GM21576 (cell line): ENCODE data around the gene TRAF4.
A peak's percentile ranks its signal among the peaks of the same experiment; 100 is the strongest.

Experiments used
- ATAC-seq: cut with Tn5 transposase; IDR thresholded peaks from one replicate; pipeline ENCODE4 v1.9.1; 2021; ENCODE audit warnings: mild to moderate bottlenecking, moderate library complexity; ENCODE audit not compliant: unreplicated experiment

Gene TRAF4

GRCh38 chr17:28743243-28744103, at the start of gene TRAF4:
Gene TRAF4, plus strand, starts transcription at chr17:28744011. Its CDS starts 102 bp downstream, at chr17:28744113.
- ATAC-seq: peak; percentile 64

DNA sequence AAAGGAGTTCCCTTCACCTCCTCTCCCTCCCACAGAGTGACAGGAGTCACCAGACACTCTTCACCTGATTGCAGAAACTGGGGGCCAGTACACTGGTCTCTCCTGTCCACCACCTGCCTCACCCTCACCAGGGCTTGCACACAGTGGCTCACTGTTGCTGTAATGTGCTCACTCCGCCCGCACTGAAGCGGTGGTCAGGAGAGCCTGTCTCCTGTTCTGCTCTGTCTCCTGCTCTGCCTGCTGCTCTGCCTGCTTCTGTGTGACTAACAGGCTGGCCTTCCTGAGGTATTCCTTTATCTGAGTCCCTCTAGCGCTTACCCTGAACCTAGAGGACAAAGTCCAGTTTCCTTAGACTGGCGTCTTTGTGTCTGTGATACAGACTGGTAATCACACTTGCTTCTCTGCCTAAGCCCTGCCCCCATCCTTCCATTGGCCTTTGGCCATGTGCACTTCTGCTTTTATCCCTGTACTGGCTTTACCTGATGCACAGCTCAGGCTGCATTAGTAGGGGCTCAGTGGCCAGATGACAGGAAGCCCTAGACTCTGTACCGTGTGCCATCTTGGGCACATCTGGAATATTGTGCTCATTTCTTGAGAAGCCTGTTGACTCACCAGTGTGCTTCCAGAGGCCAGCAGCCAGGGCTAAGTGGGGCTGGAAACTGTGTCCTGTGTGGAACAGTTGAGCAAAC, 45.4 kb upstream of the TRAF4 start:
- no peak for ATAC-seq

GRCh38 chr17:28700278-28700677, 43.5 kb upstream of the TRAF4 start:
- no peak for ATAC-seq

DNA sequence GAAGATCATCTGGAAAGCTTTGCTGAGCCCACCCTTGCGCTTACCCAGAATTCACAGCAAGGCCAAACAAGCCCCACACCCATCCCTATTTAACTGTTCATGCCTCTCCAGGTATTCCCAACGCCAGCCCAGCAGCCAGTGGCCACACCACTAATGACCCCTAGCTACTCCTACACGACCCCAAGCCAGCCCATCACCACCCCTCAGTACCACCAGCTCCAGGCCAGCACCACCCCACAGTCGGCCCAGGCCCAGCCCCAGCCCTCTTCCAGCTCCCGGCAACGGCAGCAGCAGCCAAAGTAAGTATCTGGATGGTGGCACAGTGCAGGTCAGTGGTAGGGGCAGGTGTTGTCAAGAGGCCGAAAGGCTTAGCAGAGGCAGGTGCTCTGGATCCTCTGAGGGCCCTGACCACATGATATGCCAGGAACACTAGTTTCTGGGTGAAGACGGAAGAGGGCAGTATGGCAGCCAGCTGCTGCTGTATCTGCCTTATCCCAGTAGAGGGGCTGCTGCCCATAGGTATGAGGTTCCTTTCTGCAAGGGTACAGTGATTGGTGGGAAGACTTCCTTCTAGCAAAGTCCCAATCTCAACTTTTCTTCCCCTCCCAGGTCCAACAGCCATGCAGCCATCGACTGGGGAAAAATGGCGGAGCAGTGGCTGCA, 42.9 kb upstream of the TRAF4 start:
- ATAC-seq: no peak

- ATAC-seq: no peak
These were observed 41.6 kb upstream of the TRAF4 start for GRCh38 chr17:28702026-28702751.

DNA sequence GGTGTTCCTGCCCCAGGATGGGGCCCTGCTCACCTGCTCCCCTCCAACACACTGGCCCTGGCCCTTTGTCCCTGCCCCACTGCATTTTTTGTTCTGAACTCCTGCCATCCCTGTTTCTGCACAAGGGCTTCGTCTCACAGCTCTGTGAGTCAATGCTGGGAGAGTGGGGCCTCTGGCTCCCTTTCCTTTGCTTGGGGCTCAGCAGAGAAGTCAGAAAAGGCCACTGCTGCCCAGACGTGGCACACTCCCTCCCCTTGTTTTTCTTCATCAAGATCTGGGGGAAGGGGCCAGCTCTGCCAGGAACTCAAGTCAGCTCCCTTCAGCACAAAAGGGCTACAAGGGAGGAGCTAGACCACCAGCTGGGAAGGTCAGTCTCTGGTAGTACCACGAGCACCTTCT, 41.1 kb upstream of the TRAF4 start:
- no peak for ATAC-seq

- ATAC-seq: no peak
These were observed 40.1 kb upstream of the TRAF4 start for GRCh38 chr17:28703552-28704218.

- no peak for ATAC-seq
These were observed 39.5 kb upstream of the TRAF4 start for GRCh38 chr17:28704219-28704858.

DNA sequence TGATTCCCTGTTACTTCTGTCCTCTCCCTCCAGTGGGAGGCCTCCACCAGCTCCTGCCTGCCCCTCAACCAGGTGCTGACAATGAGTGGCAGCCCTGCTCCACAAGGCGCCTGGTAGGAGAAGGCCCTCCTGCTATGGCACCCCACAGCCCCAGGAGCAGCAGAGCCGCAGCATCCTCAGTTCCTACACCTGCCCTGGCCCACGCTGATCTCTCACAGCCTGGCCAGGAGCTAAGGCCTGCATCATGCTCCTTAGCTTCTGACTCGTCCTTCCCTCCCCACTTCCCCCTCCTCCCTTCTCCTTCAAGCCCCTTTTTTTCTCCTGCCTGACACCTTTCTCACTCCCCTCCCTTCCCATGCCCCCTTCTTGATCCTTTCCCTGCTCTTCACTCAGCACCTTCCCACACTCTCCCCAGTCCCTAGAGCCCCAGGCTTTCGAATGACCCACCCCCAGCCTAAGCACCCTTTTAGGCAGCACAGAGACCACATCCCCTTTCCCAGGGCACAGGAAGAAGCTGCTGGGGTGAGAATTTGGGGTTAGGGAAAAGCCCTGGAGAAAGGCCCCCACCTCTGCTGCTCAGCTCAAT, 38.6 kb upstream of the TRAF4 start:
- ATAC-seq: no peak

DNA sequence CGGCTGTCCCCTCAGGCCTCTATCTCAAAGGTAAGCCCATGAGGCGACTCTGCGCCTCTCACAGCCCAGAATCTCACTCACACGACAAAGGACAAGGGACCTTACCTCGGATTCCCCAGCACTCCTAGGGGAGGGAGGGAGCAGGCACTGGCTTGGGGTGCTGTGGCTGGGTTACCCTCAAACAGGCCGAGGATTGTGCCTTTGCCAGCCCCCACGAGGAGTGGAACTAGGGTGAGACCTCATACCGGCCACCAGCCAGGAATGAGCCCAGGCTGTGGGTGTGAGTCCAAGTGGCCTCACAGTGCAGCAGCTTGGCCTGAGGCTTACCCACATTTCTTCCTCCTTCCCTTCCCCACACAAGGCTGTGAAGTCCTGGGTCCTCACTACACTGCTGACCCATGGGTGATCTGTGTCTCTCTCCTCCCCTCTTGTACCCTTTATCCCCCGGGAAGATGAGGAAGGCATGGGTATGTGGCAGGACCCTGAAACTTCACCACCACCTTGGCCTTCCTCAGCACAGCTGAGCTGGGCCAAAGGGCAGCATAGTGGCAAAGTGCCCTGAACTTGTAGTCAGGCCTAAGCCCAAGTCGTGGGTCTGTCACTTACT, 38.0 kb upstream of the TRAF4 start:
- ATAC-seq: no peak

- ATAC-seq: no peak
These were observed 37.1 kb upstream of the TRAF4 start for GRCh38 chr17:28706471-28707338.

DNA sequence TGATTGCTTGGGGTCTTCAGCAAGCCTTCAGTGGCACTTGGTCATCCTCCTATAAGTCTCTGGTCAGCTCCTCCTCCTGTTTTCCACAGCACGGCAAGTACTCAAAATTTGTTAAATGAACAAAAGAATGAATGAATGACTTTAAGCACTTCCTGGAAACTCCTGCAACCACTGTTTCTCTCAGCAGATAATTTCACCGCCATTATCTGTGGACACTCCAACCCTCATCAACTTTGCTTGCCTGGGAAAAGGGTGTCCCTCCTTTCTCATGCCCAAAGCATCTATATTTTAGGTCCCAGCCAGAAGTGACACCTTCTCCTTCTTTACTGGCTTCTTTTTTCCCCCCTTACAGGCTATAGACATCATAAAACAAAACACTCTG, 36.5 kb upstream of the TRAF4 start:
- ATAC-seq: no peak

DNA sequence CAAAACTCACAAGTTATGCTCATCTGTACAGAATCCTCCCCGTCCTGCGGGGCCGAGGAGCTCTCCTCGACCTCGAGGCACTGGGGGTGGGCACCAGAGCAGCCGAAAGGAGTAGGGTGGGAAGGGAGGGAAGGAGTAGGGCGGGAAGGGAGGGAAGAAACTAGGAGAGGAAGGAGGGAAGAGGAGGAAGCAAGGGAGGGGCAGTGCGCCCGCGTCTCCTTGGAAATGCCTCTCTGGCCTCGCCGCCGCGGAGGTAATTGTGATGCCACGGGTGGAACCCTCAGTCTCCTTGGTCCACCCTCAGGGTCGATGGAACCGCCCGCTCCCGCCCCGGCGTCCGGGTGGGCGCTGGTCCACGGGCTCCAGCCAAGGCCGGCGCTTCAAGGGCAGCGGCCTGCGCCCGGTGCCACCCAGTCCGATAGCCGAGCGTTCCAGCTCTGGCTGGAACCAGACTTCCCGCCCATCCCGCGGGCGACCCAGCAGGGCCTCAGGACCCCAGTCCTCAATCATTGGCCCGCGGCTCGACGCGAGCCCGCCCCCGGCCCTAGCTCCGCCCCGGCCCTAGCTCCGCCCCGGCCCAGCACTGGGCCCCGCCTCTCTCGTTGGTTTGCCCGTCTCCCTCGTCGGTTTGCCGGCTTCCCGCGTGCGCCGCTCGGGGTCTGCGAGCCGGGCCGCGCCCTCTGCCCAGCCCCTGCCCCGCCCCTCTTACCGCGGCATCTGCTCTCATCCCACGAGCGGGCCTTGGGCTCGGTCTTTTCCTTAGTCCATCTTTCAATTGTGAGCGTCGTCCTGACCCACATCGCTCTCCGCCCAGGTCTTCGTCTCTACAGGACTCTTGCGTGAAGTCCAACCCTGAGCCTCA, 32.7 kb upstream of the TRAF4 start:
- ATAC-seq: peak; percentile 58

GRCh38 chr17:28711723-28712031, 32.1 kb upstream of the TRAF4 start, which contains the start of gene PROCA1:
Gene PROCA1, minus strand, starts transcription at chr17:28711888. Its CDS starts 228 bp downstream, at chr17:28711660.
- ATAC-seq: peak; percentile 5

DNA sequence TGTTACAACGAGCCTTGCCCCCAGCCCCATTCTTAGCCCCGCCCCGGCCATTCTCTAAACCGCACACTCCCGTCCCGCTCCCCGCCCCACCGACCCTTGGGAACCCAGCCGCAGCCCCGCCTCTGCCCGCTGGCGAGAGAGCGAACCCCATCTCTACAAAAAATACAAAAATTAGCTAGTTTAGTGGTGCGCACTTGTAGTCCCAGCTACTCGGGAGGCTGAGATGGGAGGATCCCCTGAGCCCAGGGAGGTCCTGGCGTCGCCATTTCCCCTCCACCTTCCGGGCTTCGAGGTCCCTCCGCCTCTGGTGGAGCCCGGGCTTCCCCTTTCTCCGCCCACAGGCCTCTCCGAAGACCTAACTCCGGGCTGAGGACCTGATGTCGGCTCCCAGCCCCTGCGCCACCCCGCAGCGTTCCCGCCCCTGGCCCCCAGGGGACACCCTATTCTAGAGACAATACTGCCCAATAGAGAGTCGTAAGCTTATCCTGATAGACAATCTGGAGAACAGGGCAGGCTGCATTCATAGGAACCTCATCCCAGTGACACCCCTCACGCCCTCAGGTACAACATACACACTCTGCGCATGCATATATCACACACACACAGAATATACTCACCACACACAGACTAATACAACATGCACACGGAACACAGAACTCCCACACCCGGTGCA, 31.6 kb upstream of the TRAF4 start:
- no peak for ATAC-seq

DNA sequence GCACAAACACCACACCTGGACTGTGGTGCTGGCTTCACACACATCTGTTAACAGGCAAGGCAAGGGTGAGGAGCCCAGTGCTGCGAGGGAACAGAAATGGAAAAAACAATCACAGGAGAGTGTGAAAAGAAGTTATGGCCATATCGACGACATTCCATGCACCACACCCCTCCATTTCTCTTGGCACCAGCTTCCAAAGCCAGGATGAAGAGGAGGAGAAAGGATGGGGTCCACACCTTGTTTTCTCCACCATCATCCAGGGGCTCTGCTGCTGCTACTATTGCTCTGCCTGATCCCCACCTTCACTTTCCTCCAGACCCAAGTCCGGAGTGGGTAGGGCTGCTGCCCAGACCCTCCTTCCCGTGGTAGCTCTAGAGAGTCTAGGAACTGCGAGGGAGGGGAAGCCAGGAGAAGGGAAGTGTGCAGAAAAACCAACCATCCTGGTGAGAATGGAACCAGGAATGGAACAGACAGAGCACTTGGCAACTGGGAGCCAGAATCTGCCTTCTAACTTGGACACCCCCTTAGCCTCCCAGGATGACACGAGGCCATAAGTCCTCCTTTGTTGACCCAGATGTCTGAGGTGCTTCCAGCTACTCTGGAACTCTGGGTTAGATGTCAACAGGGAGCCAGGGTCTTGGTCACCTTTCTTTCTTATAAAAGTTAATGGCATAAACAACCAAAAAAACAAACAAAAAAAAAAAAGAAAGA, 31.0 kb upstream of the TRAF4 start:
- ATAC-seq: no peak
